HCT116 (cell line): ENCODE data around the gene MFN2. TPM values are rescaled to one million over a fixed set of nuclear protein-coding genes. Genes with fewer than 3 reads are reported as not detected.
"Not testable (repeated sequence)": the region's sequence is repeated elsewhere in the genome, so short reads cannot be mapped to it uniquely, and the experiment has no call there.

ENCODE experiments used
- ATAC-seq: fragments of 200-7000 bp; cut with Tn5 transposase; 2 replicates; pipeline ENCODE4 v1.9.1; 2020; ENCODE audit warnings: mild to moderate bottlenecking, moderate library complexity
- BruUV-seq: library from RNA; stranded (reverse); fragments of 400-500 nt; replicated peaks from 2 replicates; lab custom pipeline; 2021; lab: Mats Ljungman, UMichigan
- CTCF ChIA-PET: fragments of 300-600 bp; sonication (Branson Sonifier 250); formaldehyde crosslinking; loops from one replicate; lab custom pipeline; 2021; ENCODE audit warnings: antibody characterized with exemption; lab: Charles Lee
- POLR2A ChIA-PET: fragments of 300-600, 350-600 bp; sonication (Branson Sonifier 250); formaldehyde crosslinking; loops from one replicate; lab custom pipeline; 2021; ENCODE audit warnings: antibody characterized with exemption; lab: Charles Lee
- RAD21 ChIA-PET, 2 experiments: fragments of 300-600 bp; sonication (Branson Sonifier 250); formaldehyde crosslinking; loops; one replicate each; lab custom pipeline; 2023; ENCODE audit warnings: low total read pairs in 2 of 2; ENCODE audit not compliant: uncharacterized antibody in 2 of 2, unreplicated experiment in 2 of 2, low non-redundant PET in 1 of 2; lab: Charles Lee
- DNase-seq: peaks from one replicate; pipeline ENCODE4 v3.0.0-alpha.2; 2010; ENCODE audit warnings: low read depth, low spot score
- H2AFZ ChIP-seq: fragments of 200-600 bp; shearing (Covaris generic), sonication (generic); 2 replicates; pipeline ENCODE4 v1.6.1; 2017; ENCODE audit warnings: low read depth, mixed run types, mixed read lengths, antibody characterized with exemption, low read length; ENCODE audit not compliant: poor library complexity, severe bottlenecking
- H3K27ac ChIP-seq: 2 replicates; pipeline ENCODE4 v1.5.1; 2012; ENCODE audit warnings: low read depth, low read length
- H3K27me3 ChIP-seq: fragments of 200-600 bp; sonication (generic); 2 replicates; pipeline ENCODE4 v1.6.1; 2016; ENCODE audit warnings: mixed run types, low read length, mixed read lengths; ENCODE audit not compliant: insufficient read depth
- H3K36me3 ChIP-seq, 2 experiments: fragments of 200-500 bp in 1 of 2; fragments of 200-600 bp in 1 of 2; sonication (Bioruptor generic) in 1 of 2; sonication (generic) in 1 of 2; 2 replicates each; pipeline versions ENCODE4 v1.5.1 to v1.6.1; 2014 to 2016; ENCODE audit warnings: low read length in 2 of 2, inconsistent platforms in 1 of 2, mixed read lengths in 1 of 2, mixed run types in 1 of 2; ENCODE audit not compliant: insufficient read depth in 2 of 2, control insufficient read depth in 1 of 2
- H3K4me1 ChIP-seq, 2 experiments: fragments of 200-600 bp in 1 of 2; sonication (generic) in 1 of 2; 2 replicates each; pipeline versions ENCODE4 v1.5.1 to v1.6.1; 2012 to 2017; ENCODE audit warnings: low read length in 2 of 2, inconsistent platforms in 1 of 2, mild to moderate bottlenecking in 1 of 2, mixed read lengths in 1 of 2, mixed run types in 1 of 2, moderate library complexity in 1 of 2; ENCODE audit not compliant: insufficient read depth in 2 of 2, control insufficient read depth in 1 of 2
- H3K4me2 ChIP-seq: fragments of 200-600 bp; sonication (generic); 2 replicates; pipeline ENCODE4 v1.6.1; 2017; ENCODE audit warnings: mixed run types, low read length, mixed read lengths
- H3K4me3 ChIP-seq, 2 experiments: fragments of 200-600 bp in 1 of 2; sonication (generic) in 1 of 2; replicated peaks in 1 of 2; 2 replicates each; pipeline ENCODE4 v1.5.1; 2011 to 2016; ENCODE audit warnings: low read length in 2 of 2, control low read depth in 1 of 2, low read depth in 1 of 2, mild to moderate bottlenecking in 1 of 2, mixed read lengths in 1 of 2, mixed run types in 1 of 2
- H3K79me2 ChIP-seq: fragments of 200-600 bp; sonication (generic); 2 replicates; pipeline ENCODE4 v1.6.1; 2017; ENCODE audit warnings: mild to moderate bottlenecking, mixed run types, low read length, moderate library complexity, mixed read lengths; ENCODE audit not compliant: insufficient read depth
- H3K9ac ChIP-seq: fragments of 200-600 bp; sonication (generic); 2 replicates; pipeline ENCODE4 v1.6.1; 2016; ENCODE audit warnings: low read length, mixed read lengths
- H3K9me2 ChIP-seq: fragments of 200-600 bp; sonication (generic), shearing (Covaris generic); 2 replicates; pipeline ENCODE4 v1.6.1; 2017; ENCODE audit warnings: mixed run types, mild to moderate bottlenecking, moderate library complexity; ENCODE audit not compliant: insufficient read depth
- H3K9me3 ChIP-seq, 2 experiments: fragments of 200-500 bp in 1 of 2; fragments of 200-600 bp in 1 of 2; sonication (Bioruptor generic) in 1 of 2; sonication (generic) in 1 of 2; 2 replicates each; pipeline ENCODE4 v1.6.1; 2014 to 2017; ENCODE audit warnings: low read length in 2 of 2, mixed read lengths in 2 of 2, inconsistent platforms in 1 of 2, low read depth in 1 of 2, mild to moderate bottlenecking in 1 of 2, mixed run types in 1 of 2, moderate library complexity in 1 of 2; ENCODE audit not compliant: control insufficient read depth in 1 of 2, insufficient read depth in 1 of 2
- H4K20me1 ChIP-seq: fragments of 200-600 bp; sonication (generic), shearing (Covaris generic); 2 replicates; pipeline ENCODE4 v1.6.1; 2017; ENCODE audit warnings: mixed run types, mild to moderate bottlenecking, moderate library complexity; ENCODE audit not compliant: insufficient read depth
- ATF3 ChIP-seq: IDR thresholded peaks from 2 replicates; pipeline ENCODE4 v1.6.1; 2012
- ELF1 ChIP-seq: IDR thresholded peaks from 2 replicates; pipeline ENCODE4 v1.6.1; 2012; ENCODE audit warnings: low read depth, borderline replicate concordance
- FOSL1 ChIP-seq: IDR thresholded peaks from 2 replicates; pipeline ENCODE4 v1.6.1; 2012; ENCODE audit warnings: low read depth
- ZNF274 ChIP-seq: fragments of 200-500 bp; sonication (Bioruptor generic); IDR thresholded peaks from 2 replicates; pipeline ENCODE4 v1.6.1; 2014; ENCODE audit warnings: mild to moderate bottlenecking, low read depth, low read length, inconsistent platforms
- intact Hi-C: fragments of 100-400 bp; cut with micrococcal nuclease; formaldehyde crosslinking; loops from 2 replicates; pipeline ENCODE4 v1.10.0; 2022
- total RNA-seq: library from RNA; stranded (reverse); gene quantifications from one replicate; pipeline ENCODE4 v1.2.1, GENCODE V29; 2021; ENCODE audit not compliant: unreplicated experiment

MFN2 gene
- total RNA-seq, 1 experiment from 2014 or later, result 83.0 TPM

- RAD21 ChIA-PET, ATAC-seq, intact Hi-C loops, H3K27ac ChIP-seq, H3K4me2 ChIP-seq, H3K36me3 ChIP-seq, H4K20me1 ChIP-seq, H3K27me3 ChIP-seq, H3K9me3 ChIP-seq, H2AFZ ChIP-seq, H3K9me2 ChIP-seq, CTCF ChIA-PET, H3K9ac ChIP-seq, H3K4me3 ChIP-seq, DNase-seq, H3K4me1 ChIP-seq, BruUV-seq, H3K79me2 ChIP-seq: not testable (repeated sequence)
- POLR2A ChIA-PET, result interaction anchor here (0.6 to 2.0 kb wide), 3 partner anchors 21 to 130 kb away, joined by 3 to 5 read pairs (median 4); partner anchors contain the start of gene MIIP
These were observed 59.7 kb downstream of the MFN2 start for GRCh38 chr1:12039824-12040456.

GRCh38 chr1:12040457-12041051 is 60.3 kb downstream of the MFN2 start:
- no peak overlapping the region for H3K4me3 ChIP-seq
- CTCF ChIA-PET, result no interaction called here
- no peak for DNase-seq
- no peaks in the 10 kb centered on the region for H3K9me2 ChIP-seq
- H3K79me2 ChIP-seq, result no peaks in the 10 kb centered on the region
- no peaks in the 10 kb centered on the region for H3K27me3 ChIP-seq
- H3K36me3 ChIP-seq, result no peaks in the 10 kb centered on the region
- RAD21 ChIA-PET, result no interaction called here
- no peak overlapping the region for H2AFZ ChIP-seq
- H3K27ac ChIP-seq, result no peak overlapping the region
- no peak overlapping the region for H3K9ac ChIP-seq
- POLR2A ChIA-PET, result interaction anchor here (1.2 kb wide), 1 partner anchor 131 kb away, joined by 3 read pairs; no protein-coding TSS in a partner anchor
- intact Hi-C loops, result no loop called here
- TF ChIP-seq ATF3 (no peak), FOSL1 (no peak), ELF1 (no peak), ZNF274 (no peak)
- TF ChIP-seq, all 23 proteins: peak for 0
- ATAC-seq, result no peak
- Histone ChIP-seq H3K4me1 (peaks cover 0 to 4% of the 10 kb centered on the region in 2 experiments; a peak in 1 of 4 replicates), H4K20me1 (no peaks in the 10 kb centered on the region), H3K4me2 (no peak overlapping the region), H3K9me3 (no peaks in the 10 kb centered on the region)
- no TSS peak for BruUV-seq

GRCh38 chr1:12044187-12044877 is 64.1 kb downstream of the MFN2 start:
- H3K9me2 ChIP-seq, H3K9me3 ChIP-seq, H3K36me3 ChIP-seq, H3K27ac ChIP-seq, H3K4me1 ChIP-seq, H4K20me1 ChIP-seq, H3K4me2 ChIP-seq, H3K79me2 ChIP-seq, DNase-seq, CTCF ChIA-PET, POLR2A ChIA-PET, H2AFZ ChIP-seq, RAD21 ChIA-PET, BruUV-seq, intact Hi-C loops, H3K9ac ChIP-seq, H3K4me3 ChIP-seq, H3K27me3 ChIP-seq, ATAC-seq: not testable (repeated sequence)
